Body of pancreas (tissue), 4 donors: ENCODE measurements around the gene LRRC2. TPM values are rescaled to one million over a fixed set of nuclear protein-coding genes. Genes with fewer than 3 reads are reported as not detected.
"Not testable (repeated sequence)": the region's sequence is repeated elsewhere in the genome, so short reads cannot be mapped to it uniquely, and the experiment has no call there.

Experiments
- ATAC-seq: fragments of 150-250 bp; one replicate; pipeline ENCODE4 v1.9.1; 2016
- DNase-seq, 4 donors: peaks; one replicate each; pipeline ENCODE4 v3.0.0-alpha.2; 2019
- H3K27ac ChIP-seq, 4 donors: fragments of 200-600 bp; sonication (generic); 1 replicate in 3 of 4; 2 replicates in 1 of 4; pipeline versions ENCODE4 v1.5.1 to v1.6.1; 2016 to 2019; ENCODE audit warnings: mild to moderate bottlenecking in 1 of 4, mixed read lengths in 1 of 4, moderate library complexity in 1 of 4
- H3K27me3 ChIP-seq, 2 donors: fragments of 200-600 bp; sonication (generic); one replicate each; pipeline ENCODE4 v1.6.0; 2016; ENCODE audit warnings: mild to moderate bottlenecking in 1 of 2
- H3K36me3 ChIP-seq, 2 donors: fragments of 200-600 bp; sonication (generic); replicated peaks in 1 of 2; 2 replicates each; pipeline ENCODE4 v1.5.1; 2016; ENCODE audit warnings: low read depth in 2 of 2; ENCODE audit not compliant: insufficient read depth in 1 of 2
- H3K4me1 ChIP-seq: fragments of 200-600 bp; sonication (generic); one replicate; pipeline ENCODE4 v1.6.0; 2016
- H3K4me3 ChIP-seq, 2 donors: fragments of 200-600 bp; sonication (generic); 1 replicate in 1 of 2; 2 replicates in 1 of 2; pipeline ENCODE4 v1.5.1; 2016 to 2019
- H3K9me3 ChIP-seq, 3 donors: fragments of 200-600 bp; sonication (generic); 1 replicate in 2 of 3; 2 replicates in 1 of 3; pipeline ENCODE4 v1.5.1; 2016
- POLR2A ChIP-seq, 3 donors: fragments of 450-650 bp; IDR thresholded peaks; one replicate each; pipeline ENCODE4 v1.6.1; 2016; ENCODE audit warnings: antibody characterized with exemption in 3 of 3, mild to moderate bottlenecking in 2 of 3
- WGBS, 2 donors: methylation state at CpG; one replicate each; pipeline ENCODE4 v1.1.5; 2017; 5-methylcytosine and 5-hydroxymethylcytosine counted together
- intact Hi-C: fragments of 100-400 bp; cut with DNase I; formaldehyde crosslinking; loops from one replicate; pipeline ENCODE4 v1.15.1; 2023
- total RNA-seq, 2 donors: library from RNA; depleted of rRNA; stranded (reverse); fragments of >200 nt; gene quantifications; one replicate each; pipeline ENCODE4 v1.1.0, GENCODE V29; 2016
- TF ChIP-seq, protein P1 (sequence below), 7 experiments: fragments of 450-650 bp in 4 of 7; fragments of 200-600 bp in 3 of 7; sonication (generic) in 3 of 7; IDR thresholded peaks; one replicate each; pipeline ENCODE4 v1.5.1; 2016 to 2019; ENCODE audit warnings: antibody characterized with exemption in 7 of 7

The LRRC2 gene
- total RNA-seq, 2 donors from 2014 or later, result 1.8 to 2.3 TPM

GRCh38 chr3:46593979-46594378, 27.9 kb upstream of the LRRC2 start:
- ATAC-seq, result no peak
- H3K9me3 ChIP-seq, result no peaks in the 10 kb centered on the region
- intact Hi-C loops, result no loop called here
- no peaks in the 10 kb centered on the region for H3K36me3 ChIP-seq
- H3K27me3 ChIP-seq, result no peaks in the 10 kb centered on the region
- H3K4me3 ChIP-seq, result no peak overlapping the region
- DNase-seq, result no peak
- no peak for TF ChIP-seq POLR2A (IDR thresholded peaks at IDR 0.05)
- TF ChIP-seq, protein P1, sequence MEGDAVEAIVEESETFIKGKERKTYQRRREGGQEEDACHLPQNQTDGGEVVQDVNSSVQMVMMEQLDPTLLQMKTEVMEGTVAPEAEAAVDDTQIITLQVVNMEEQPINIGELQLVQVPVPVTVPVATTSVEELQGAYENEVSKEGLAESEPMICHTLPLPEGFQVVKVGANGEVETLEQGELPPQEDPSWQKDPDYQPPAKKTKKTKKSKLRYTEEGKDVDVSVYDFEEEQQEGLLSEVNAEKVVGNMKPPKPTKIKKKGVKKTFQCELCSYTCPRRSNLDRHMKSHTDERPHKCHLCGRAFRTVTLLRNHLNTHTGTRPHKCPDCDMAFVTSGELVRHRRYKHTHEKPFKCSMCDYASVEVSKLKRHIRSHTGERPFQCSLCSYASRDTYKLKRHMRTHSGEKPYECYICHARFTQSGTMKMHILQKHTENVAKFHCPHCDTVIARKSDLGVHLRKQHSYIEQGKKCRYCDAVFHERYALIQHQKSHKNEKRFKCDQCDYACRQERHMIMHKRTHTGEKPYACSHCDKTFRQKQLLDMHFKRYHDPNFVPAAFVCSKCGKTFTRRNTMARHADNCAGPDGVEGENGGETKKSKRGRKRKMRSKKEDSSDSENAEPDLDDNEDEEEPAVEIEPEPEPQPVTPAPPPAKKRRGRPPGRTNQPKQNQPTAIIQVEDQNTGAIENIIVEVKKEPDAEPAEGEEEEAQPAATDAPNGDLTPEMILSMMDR (IDR thresholded peaks at IDR 0.05), result no peak
- no peaks in the 10 kb centered on the region for H3K4me1 ChIP-seq
- no peak overlapping the region for H3K27ac ChIP-seq

DNA sequence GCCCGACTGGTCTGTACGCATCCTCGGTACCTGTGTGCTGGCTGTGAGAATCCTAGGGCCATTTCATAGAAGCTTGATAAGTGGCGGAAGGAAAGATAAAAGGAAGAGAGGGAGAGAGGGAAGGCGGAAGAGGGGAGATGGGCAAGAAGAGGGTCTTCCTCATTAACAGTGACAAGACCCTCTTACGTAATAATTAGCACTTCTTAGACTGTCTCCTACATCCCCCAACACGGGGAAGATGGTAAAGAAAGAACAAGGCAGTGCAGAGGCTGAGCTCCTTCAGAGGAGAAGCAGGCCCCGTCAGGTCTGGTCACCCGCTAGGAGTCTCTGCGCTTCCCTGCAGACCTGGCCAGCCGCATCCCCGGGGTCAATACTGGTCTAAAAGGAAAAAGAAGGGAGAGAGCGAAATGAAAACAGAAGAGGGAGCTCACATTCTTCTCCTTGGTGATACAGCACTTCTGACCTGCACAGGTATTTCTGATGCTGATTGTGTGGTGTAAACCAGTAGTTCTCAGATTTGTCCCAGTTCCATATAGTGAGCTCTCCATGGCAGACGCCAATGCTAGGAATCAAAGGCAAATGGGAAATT, 27.3 kb upstream of the LRRC2 start:
- Histone ChIP-seq H3K4me3 (no peak overlapping the region), H3K27ac (no peak overlapping the region), H3K4me1 (no peaks in the 10 kb centered on the region), H3K36me3 (no peaks in the 10 kb centered on the region), H3K9me3 (no peaks in the 10 kb centered on the region), H3K27me3 (no peaks in the 10 kb centered on the region)
- ATAC-seq (no peak), DNase-seq (no peak)
- TF ChIP-seq, protein P1 (IDR thresholded peaks at IDR 0.05), result no peak
- TF ChIP-seq POLR2A (IDR thresholded peaks at IDR 0.05), result no peak
- intact Hi-C loops, result no loop called here
- WGBS, 2 donors, result 83 to 86% methylated on average over 14 of the region's 14 CpGs

- DNase-seq, ATAC-seq, intact Hi-C loops, H3K27ac ChIP-seq, H3K36me3 ChIP-seq, H3K4me3 ChIP-seq, H3K9me3 ChIP-seq, H3K27me3 ChIP-seq: not testable (repeated sequence)
- peaks cover 25% of the 10 kb centered on the region for H3K4me1 ChIP-seq
- 61 to 63% methylated on average over 3 of the region's 3 CpGs for WGBS, 2 donors
These were observed 21.2 kb upstream of the LRRC2 start for GRCh38 chr3:46587268-46587667.

DNA sequence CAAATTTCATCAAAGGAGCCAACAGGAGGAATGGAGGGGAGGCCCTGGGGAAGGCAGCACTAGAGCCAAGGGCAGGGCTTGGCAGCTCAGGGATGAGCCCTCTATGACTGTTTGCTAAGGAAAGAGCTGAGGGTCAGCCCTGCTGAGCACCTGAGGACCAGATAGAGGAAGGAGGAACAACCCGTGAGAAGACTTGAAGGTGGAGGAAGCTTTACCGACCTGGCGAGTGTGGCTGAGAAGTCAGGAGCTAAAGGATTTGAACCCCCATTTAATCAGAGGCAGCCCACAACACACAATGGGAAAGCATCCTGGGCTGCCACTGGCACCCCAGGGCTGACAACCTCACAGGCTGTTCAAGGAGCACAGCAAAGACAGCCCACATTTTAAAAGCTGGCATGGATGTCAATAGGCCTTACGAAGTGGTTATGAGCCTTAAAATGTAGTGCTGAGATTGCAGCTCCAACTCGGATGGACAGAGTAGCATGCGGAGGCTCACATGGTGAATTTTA, 20.7 kb upstream of the LRRC2 start:
- Histone ChIP-seq H3K27ac (peak overlapping the region in 3 of 4 donors; percentile 59 to 76 (median 72)), H3K4me3 (no peak overlapping the region), H3K9me3 (no peaks in the 10 kb centered on the region), H3K4me1 (peaks cover 25% of the 10 kb centered on the region), H3K27me3 (no peaks in the 10 kb centered on the region), H3K36me3 (no peaks in the 10 kb centered on the region)
- intact Hi-C loops, result no loop called here
- 80 to 85% methylated on average over 4 to 6 of the region's 6 CpGs for WGBS, 2 donors
- TF ChIP-seq, protein P1 (IDR thresholded peaks at IDR 0.05), result no peak
- no peak for TF ChIP-seq POLR2A (IDR thresholded peaks at IDR 0.05)
- peak; percentile 8 for ATAC-seq
- DNase-seq, result no peak

GRCh38 chr3:46585799-46586693, 19.9 kb upstream of the LRRC2 start:
- Histone ChIP-seq H3K4me1 (peaks cover 25% of the 10 kb centered on the region), H3K27ac (peak overlapping the region in 3 of 4 donors; percentile 59 to 76 (median 72)), H3K36me3 (no peaks in the 10 kb centered on the region), H3K4me3 (no peak overlapping the region), H3K9me3 (no peaks in the 10 kb centered on the region), H3K27me3 (no peaks in the 10 kb centered on the region)
- TF ChIP-seq, protein P1 (IDR thresholded peaks at IDR 0.05), result peak in 1 of 7 experiments; percentile 7
- no peak for TF ChIP-seq POLR2A (IDR thresholded peaks at IDR 0.05)
- 47 to 48% methylated on average over 5 of the region's 5 CpGs for WGBS, 2 donors
- intact Hi-C loops, result no loop called here
- ATAC-seq (peak; percentile 99), DNase-seq (peak; percentile 25 to 49 (median 34))
